SK-N-SH (cell line): ENCODE results near the gene XXYLT1.

Experiments used
- CTCF ChIP-seq: fragments of 200-600 bp; sonication (generic); IDR thresholded peaks from 2 replicates; pipeline ENCODE4 v1.6.1; 2017; ENCODE audit warnings: antibody characterized with exemption, mild to moderate bottlenecking, moderate library complexity
- MAX ChIP-seq: IDR thresholded peaks from 2 replicates; pipeline ENCODE4 v1.4.0; 2012; ENCODE audit warnings: low read depth
- POLR2AphosphoS5 ChIP-seq: IDR thresholded peaks from 2 replicates; pipeline ENCODE4 v1.6.1; 2012; ENCODE audit warnings: low read depth, low read length
- RAD21 ChIP-seq: IDR thresholded peaks from 2 replicates; pipeline ENCODE4 v1.6.1; 2012; ENCODE audit warnings: mild to moderate bottlenecking, low read length
- RCOR1 ChIP-seq: fragments of 150-350 bp; IDR thresholded peaks from 2 replicates; pipeline ENCODE4 v1.6.1; 2017; ENCODE audit warnings: antibody characterized with exemption, low read length
- TEAD4 ChIP-seq: IDR thresholded peaks from 2 replicates; pipeline ENCODE4 v1.4.0; 2012; ENCODE audit warnings: mild to moderate bottlenecking, borderline replicate concordance; ENCODE audit not compliant: insufficient read depth

- TF ChIP-seq MAX = no peak
- no peak for TF ChIP-seq POLR2AphosphoS5
- no peak for TF ChIP-seq CTCF
- no peak for TF ChIP-seq TEAD4
- TF ChIP-seq RAD21 = no peak
- no peak for TF ChIP-seq RCOR1
Observed at GRCh38 chr3:195123281-195123691, 147.7 kb downstream of the XXYLT1 start.
